ENCODE results near the gene SAT1.

DNA sequence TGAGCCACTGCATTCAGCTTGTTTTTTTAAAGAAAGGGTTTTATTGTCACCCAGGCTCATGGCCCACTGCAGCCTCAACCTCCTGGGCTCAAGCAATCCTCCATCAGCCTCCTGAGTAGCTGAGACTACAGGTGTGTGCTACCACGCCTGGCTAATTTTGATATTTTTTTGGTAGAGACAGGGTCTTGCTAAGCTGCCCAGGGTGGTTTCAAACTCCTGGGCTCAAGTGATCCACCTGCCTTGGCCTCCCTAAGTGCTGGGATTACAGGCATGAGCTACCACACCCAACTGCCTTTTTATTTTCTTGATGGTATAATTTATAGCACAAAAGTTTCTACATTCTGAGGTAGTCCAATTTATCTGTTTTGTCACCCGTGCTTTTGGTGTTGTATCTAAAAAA lies 38.9 kb downstream of the SAT1 start:
- TF ChIP-seq POLR2AphosphoS5 (IDR thresholded peaks at IDR 0.05) (no peak), POLR2A (IDR thresholded peaks at IDR 0.05) (no peak), CTCF (IDR thresholded peaks at IDR 0.05) (no peak)

All from transverse colon (tissue), 4 donors.